ENCODE data around the gene HHAT.

The HHAT gene

GRCh38 chr1:210361665-210362064 lies 33.0 kb downstream of the HHAT start:
- H3K4me1 Mint-ChIP-seq, result no peaks in the 10 kb centered on the region
- no peak overlapping the region for H3K4me3 Mint-ChIP-seq
- no peak for ATAC-seq
- no peak overlapping the region for H3K27ac Mint-ChIP-seq
- DNase-seq (ENCODE audit: low spot score in 2 of 2), result no peak
- no peaks in the 10 kb centered on the region for H3K9me3 Mint-ChIP-seq
- H3K36me3 Mint-ChIP-seq, result no peaks in the 10 kb centered on the region

DNA sequence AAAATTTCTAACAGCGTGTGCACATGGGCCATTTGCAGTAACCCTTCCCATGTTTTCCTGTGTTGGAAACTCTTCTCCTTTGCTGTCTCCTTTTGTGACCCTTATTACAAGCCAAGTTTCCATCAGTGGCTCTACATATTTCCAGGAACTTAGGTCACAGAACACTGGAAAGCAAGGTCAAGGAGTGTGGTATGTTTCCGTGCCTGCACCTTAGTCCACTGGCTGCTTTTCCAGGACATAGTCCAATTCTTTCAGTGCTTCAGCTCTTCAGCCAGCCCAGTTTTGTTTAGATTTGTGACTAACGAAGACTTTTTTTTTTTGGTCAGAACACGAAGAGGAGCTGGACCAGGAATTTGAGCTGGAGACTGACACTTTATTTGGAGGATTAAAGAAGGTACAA lies 33.8 kb downstream of the HHAT start:
- H3K9me3 Mint-ChIP-seq, result no peaks in the 10 kb centered on the region
- no peak for ATAC-seq
- DNase-seq (ENCODE audit: low spot score in 2 of 2), result no peak

GRCh38 chr1:210363119-210363518 lies 34.4 kb downstream of the HHAT start:
- Mint-ChIP-seq H3K4me3 (no peak overlapping the region), H3K36me3 (no peaks in the 10 kb centered on the region), H3K27ac (no peak overlapping the region), H3K9me3 (no peaks in the 10 kb centered on the region), H3K4me1 (no peaks in the 10 kb centered on the region)
- ATAC-seq, result no peak
- no peak for DNase-seq (ENCODE audit: low spot score in 2 of 2)

More for the DNA sequence above, 33.8 kb downstream of the HHAT start:
- no peak overlapping the region for H3K27ac Mint-ChIP-seq
- no peak overlapping the region for H3K4me3 Mint-ChIP-seq
- no peaks in the 10 kb centered on the region for H3K4me1 Mint-ChIP-seq
- H3K36me3 Mint-ChIP-seq, result no peaks in the 10 kb centered on the region

GRCh38 chr1:210364479-210364878 lies 35.8 kb downstream of the HHAT start:
- no peak overlapping the region for H3K27ac Mint-ChIP-seq
- no peak for DNase-seq (ENCODE audit: low spot score in 2 of 2)
- no peaks in the 10 kb centered on the region for H3K9me3 Mint-ChIP-seq
- no peak overlapping the region for H3K4me3 Mint-ChIP-seq
- H3K36me3 Mint-ChIP-seq, result no peaks in the 10 kb centered on the region
- no peaks in the 10 kb centered on the region for H3K4me1 Mint-ChIP-seq
- no peak for ATAC-seq

DNA sequence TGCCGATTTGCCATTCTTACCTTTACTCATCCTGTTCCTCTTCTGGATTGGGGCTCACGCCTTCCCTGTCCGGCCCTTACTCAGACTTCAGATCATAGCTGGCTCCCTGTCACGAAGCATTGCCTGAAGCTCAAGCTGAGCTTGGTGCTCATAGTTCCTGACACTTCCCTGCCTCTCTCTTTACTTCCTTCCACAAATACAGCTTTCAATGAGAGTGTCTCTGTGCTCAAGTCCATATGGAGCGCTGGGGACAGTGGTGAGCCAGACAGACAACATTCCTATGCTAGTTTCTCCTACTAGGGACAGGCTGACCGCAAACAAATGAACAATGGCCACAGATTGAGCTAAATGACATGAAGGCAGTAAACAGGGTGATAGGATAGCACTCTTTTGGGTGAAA lies 38.1 kb downstream of the HHAT start:
- no peaks in the 10 kb centered on the region for H3K9me3 Mint-ChIP-seq
- no peaks in the 10 kb centered on the region for H3K4me1 Mint-ChIP-seq
- ATAC-seq, result no peak
- no peak for DNase-seq (ENCODE audit: low spot score in 2 of 2)
- no peaks in the 10 kb centered on the region for H3K36me3 Mint-ChIP-seq
- no peak overlapping the region for H3K27ac Mint-ChIP-seq
- no peak overlapping the region for H3K4me3 Mint-ChIP-seq

DNA sequence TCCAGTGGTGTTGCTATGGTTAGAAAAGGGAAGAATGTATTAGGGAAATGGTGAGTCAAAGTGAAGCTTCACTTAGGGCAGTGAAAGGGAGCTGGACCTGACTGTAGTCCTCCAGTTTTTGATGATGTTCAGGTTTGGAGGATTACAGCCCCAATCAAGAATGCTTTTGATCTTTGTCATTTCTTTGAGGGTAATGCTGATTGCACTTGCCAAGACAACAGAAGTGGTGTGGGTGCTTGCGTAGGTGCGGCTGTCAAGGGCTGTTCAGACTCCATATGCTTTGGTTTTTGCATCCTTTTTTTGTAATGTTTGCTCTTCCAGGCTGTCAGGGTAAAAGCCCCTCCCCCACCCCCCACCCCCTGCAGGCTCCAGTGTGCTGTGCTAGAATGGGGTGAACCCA lies 38.9 kb downstream of the HHAT start:
- ATAC-seq (no peak), DNase-seq (ENCODE audit: low spot score in 2 of 2) (no peak)
- Mint-ChIP-seq H3K36me3 (no peaks in the 10 kb centered on the region), H3K4me3 (no peak overlapping the region), H3K27ac (no peak overlapping the region), H3K9me3 (no peaks in the 10 kb centered on the region), H3K4me1 (no peaks in the 10 kb centered on the region)

GRCh38 chr1:210369425-210369824 lies 40.7 kb downstream of the HHAT start:
- H3K9me3 Mint-ChIP-seq, result no peaks in the 10 kb centered on the region
- H3K27ac Mint-ChIP-seq, result peak overlapping the region; percentile 15
- ATAC-seq (no peak), DNase-seq (ENCODE audit: low spot score in 2 of 2) (no peak)
- H3K4me3 Mint-ChIP-seq, result no peak overlapping the region
- H3K36me3 Mint-ChIP-seq, result peaks cover 12% of the 10 kb centered on the region
- H3K4me1 Mint-ChIP-seq, result peaks cover 11% of the 10 kb centered on the region

DNA sequence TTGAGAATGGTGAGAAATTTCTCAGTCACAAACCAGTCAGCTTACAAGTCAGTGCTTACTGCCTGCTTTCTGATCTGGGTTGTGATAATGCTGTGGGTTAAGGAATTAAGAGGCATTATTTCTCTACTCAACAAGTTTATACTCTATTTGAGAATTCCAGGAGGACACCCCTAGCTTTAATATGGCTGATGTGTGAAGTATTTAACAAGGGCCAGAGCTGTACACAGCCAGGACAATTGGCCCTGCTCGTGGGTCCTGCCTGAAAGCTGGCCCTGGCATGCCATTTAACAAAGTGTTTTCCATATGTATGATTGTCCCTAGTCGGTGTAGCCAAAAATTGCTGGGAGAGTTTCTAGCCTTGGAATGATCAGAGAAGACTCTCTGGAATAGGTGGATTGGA lies 43.2 kb downstream of the HHAT start:
- Mint-ChIP-seq H3K27ac (no peak overlapping the region), H3K36me3 (peaks cover 17% of the 10 kb centered on the region), H3K9me3 (no peaks in the 10 kb centered on the region), H3K4me1 (peaks cover 22% of the 10 kb centered on the region), H3K4me3 (no peak overlapping the region)
- DNase-seq (ENCODE audit: low spot score in 2 of 2), result no peak
- ATAC-seq, result no peak

- Mint-ChIP-seq H3K27ac (peak overlapping the region; percentile 95), H3K9me3 (no peaks in the 10 kb centered on the region), H3K4me1 (peaks cover 23% of the 10 kb centered on the region), H3K4me3 (no peak overlapping the region), H3K36me3 (peaks cover 17% of the 10 kb centered on the region)
- ATAC-seq (no peak), DNase-seq (ENCODE audit: low spot score in 2 of 2) (no peak)
Measured at GRCh38 chr1:210372491-210372890, 43.8 kb downstream of the HHAT start.

DNA sequence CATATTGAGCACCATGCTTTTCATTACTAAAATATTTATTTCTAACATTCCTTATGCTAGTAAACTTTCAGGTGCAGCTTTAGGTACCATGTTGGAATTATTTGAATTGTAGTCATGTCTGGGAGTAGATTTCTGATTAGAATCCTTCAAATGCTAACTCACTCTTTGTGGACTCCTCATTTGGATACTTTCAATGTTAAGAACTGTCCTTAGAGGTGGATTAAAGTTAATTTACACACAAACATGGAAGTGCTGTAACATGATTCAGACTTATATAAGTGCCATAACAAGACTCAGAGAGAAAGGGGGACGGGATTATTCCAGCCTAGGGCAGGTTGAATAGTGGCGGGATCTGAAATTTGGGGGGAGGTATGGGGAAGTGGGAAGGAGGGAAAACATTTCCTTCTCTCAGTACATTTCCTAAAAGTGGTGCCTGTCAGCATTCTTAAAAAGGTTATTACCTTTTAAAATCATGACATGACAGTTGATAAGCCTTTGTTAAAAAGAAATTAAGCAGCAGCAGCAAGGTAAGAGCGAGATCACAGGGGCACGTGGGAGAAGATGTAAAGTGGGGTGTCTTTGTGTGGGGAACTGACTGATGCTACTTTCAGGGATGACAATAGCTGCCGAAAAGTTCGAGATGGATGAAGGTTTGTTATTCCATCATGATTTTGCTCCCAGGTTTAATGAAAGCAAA lies 44.4 kb downstream of the HHAT start:
- Mint-ChIP-seq H3K27ac (peak overlapping the region; percentile 95), H3K36me3 (peaks cover 17% of the 10 kb centered on the region), H3K4me1 (peaks cover 23% of the 10 kb centered on the region), H3K9me3 (no peaks in the 10 kb centered on the region), H3K4me3 (no peak overlapping the region)
- ATAC-seq (peak; percentile 5), DNase-seq (ENCODE audit: low spot score in 2 of 2) (no peak)

- Mint-ChIP-seq H3K4me3 (no peak overlapping the region), H3K4me1 (peaks cover 23% of the 10 kb centered on the region)
- no peak for ATAC-seq
Measured at GRCh38 chr1:210373628-210373877, 44.9 kb downstream of the HHAT start.

GRCh38 chr1:210373878-210374599 lies 45.3 kb downstream of the HHAT start:
- peak; percentile 56 to 85 for DNase-seq (ENCODE audit: low spot score in 2 of 2)
- Mint-ChIP-seq H3K36me3 (peaks cover 17% of the 10 kb centered on the region), H3K4me1 (peaks cover 23% of the 10 kb centered on the region), H3K4me3 (peak overlapping the region; percentile 10), H3K27ac (peak overlapping the region; percentile 95), H3K9me3 (no peaks in the 10 kb centered on the region)
- peak; percentile 80 for ATAC-seq

More at GRCh38 chr1:210373628-210373877, 44.9 kb downstream of the HHAT start:
- no peaks in the 10 kb centered on the region for H3K9me3 Mint-ChIP-seq
- H3K27ac Mint-ChIP-seq, result peak overlapping the region; percentile 95
- peaks cover 17% of the 10 kb centered on the region for H3K36me3 Mint-ChIP-seq
- no peak for DNase-seq (ENCODE audit: low spot score in 2 of 2)

GRCh38 chr1:210374600-210374953 lies 45.9 kb downstream of the HHAT start:
- DNase-seq (ENCODE audit: low spot score in 2 of 2) (no peak), ATAC-seq (no peak)
- peaks cover 23% of the 10 kb centered on the region for H3K4me1 Mint-ChIP-seq
- peaks cover 17% of the 10 kb centered on the region for H3K36me3 Mint-ChIP-seq
- H3K4me3 Mint-ChIP-seq, result peak overlapping the region; percentile 10
- H3K27ac Mint-ChIP-seq, result peak overlapping the region; percentile 95
- H3K9me3 Mint-ChIP-seq, result no peaks in the 10 kb centered on the region

GRCh38 chr1:210376836-210377372 lies 48.2 kb downstream of the HHAT start:
- H3K36me3 Mint-ChIP-seq, result peaks cover 17% of the 10 kb centered on the region

DNA sequence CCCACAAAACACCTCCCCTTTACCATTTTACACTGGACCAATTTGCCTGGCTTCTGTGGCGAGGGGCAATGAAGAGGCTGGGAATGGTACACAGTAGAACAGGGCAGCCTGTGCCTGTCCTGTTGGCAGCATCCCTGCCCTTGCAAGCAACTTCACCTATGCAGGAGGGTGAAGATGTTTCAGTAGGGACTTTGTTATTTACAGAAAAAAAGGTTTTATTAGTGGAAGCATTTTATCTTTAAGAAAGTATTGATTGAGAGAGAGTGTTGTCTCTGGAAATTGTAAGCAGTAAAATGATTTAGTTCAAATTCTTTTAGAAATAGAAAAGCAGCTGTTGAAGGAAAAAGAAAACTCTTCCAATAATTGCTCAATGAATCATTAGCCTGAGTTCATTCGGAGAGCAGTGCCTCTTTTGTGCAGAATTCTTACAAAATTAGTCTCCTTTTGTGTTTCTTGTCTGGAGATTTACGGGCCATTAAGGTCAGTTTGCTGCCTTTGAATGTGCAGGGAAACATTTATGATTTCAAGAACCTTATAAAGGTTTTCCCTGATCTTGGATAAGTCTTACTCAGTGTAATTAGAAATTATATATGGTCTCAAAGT lies 49.1 kb downstream of the HHAT start:
- no peak for DNase-seq (ENCODE audit: low spot score in 2 of 2)
- Mint-ChIP-seq H3K4me3 (no peak overlapping the region), H3K27ac (no peak overlapping the region), H3K4me1 (peaks cover 22% of the 10 kb centered on the region), H3K9me3 (no peaks in the 10 kb centered on the region), H3K36me3 (peaks cover 17% of the 10 kb centered on the region)
- ATAC-seq, result no peak

More at GRCh38 chr1:210376836-210377372, 48.2 kb downstream of the HHAT start:
- Mint-ChIP-seq H3K27ac (no peak overlapping the region), H3K4me1 (peaks cover 23% of the 10 kb centered on the region), H3K9me3 (no peaks in the 10 kb centered on the region), H3K4me3 (no peak overlapping the region)
- DNase-seq (ENCODE audit: low spot score in 2 of 2) (no peak), ATAC-seq (no peak)

DNA sequence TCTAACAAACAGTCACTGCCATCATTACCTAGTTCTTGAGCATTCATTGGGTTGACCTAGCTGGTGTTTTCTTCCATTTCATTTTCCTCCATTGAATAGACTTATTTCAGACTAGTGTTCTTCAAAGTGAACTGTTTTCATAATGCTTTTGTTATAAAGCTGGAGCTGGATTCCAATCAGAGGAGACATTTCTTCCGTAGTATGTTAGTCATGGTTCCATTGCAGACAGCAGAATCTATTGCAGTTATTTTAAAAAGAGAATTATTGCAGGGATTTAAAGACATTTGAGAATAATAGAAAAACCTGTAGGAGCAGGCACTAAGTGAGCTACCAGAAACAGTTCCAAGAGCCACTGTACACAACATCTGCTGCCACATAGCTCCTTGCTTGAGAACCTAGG lies 50.0 kb downstream of the HHAT start:
- Mint-ChIP-seq H3K36me3 (peaks cover 11% of the 10 kb centered on the region), H3K4me3 (no peak overlapping the region), H3K4me1 (peaks cover 14% of the 10 kb centered on the region), H3K9me3 (no peaks in the 10 kb centered on the region), H3K27ac (no peak overlapping the region)
- no peak for ATAC-seq
- DNase-seq (ENCODE audit: low spot score in 2 of 2), result no peak
